ENCODE data around the gene MTHFD1L. TPM values are rescaled to one million over a fixed set of nuclear protein-coding genes. Genes with fewer than 3 reads are reported as not detected.

Gene MTHFD1L
- total and polyA plus RNA-seq, 7 donors, result 0.60 to 17.9 (median 3.0) TPM

DNA sequence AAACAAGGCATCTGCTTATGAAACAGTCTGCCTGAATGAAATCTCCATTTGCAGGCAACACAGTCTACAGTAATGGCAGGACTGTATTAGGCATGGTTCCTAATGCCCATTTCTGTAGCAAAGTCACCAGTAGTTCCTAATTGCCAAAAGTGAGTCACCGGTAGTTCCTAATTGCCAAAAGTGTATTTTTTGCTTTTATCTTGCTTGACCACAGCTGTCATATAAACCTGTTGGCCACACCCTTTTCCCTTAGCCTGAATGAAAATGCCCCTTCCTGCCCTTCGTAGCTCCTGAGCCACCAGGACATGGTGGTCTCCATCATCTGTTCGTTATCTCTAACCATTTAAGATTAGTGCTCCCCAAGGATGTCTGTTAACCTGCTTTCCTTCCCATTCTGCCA lies 34.5 kb downstream of the MTHFD1L start:
- no peak for TF ChIP-seq POLR2AphosphoS5 (IDR thresholded peaks at IDR 0.05)
- TF ChIP-seq, protein P1, sequence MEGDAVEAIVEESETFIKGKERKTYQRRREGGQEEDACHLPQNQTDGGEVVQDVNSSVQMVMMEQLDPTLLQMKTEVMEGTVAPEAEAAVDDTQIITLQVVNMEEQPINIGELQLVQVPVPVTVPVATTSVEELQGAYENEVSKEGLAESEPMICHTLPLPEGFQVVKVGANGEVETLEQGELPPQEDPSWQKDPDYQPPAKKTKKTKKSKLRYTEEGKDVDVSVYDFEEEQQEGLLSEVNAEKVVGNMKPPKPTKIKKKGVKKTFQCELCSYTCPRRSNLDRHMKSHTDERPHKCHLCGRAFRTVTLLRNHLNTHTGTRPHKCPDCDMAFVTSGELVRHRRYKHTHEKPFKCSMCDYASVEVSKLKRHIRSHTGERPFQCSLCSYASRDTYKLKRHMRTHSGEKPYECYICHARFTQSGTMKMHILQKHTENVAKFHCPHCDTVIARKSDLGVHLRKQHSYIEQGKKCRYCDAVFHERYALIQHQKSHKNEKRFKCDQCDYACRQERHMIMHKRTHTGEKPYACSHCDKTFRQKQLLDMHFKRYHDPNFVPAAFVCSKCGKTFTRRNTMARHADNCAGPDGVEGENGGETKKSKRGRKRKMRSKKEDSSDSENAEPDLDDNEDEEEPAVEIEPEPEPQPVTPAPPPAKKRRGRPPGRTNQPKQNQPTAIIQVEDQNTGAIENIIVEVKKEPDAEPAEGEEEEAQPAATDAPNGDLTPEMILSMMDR (IDR thresholded peaks at IDR 0.05), result no peak
- no peak for TF ChIP-seq POLR2A (IDR thresholded peaks at IDR 0.05)
- TF ChIP-seq EP300 (IDR thresholded peaks at IDR 0.05), result no peak
- 90 to 93% methylated on average over 3 of the region's 3 CpGs for WGBS, 2 donors
- no peaks in the 10 kb centered on the region for H3K9me3 ChIP-seq
- no peak overlapping the region for H3K27ac ChIP-seq
- H3K36me3 ChIP-seq, result no peaks in the 10 kb centered on the region
- intact Hi-C loops (cut with DNase I), result no loop called here
- no peak for DNase-seq
- H3K4me3 ChIP-seq, result no peak overlapping the region
- H3K4me1 ChIP-seq, result peaks cover 0 to 38% (median 21%) of the 10 kb centered on the region in 4 donors
- H3K27me3 ChIP-seq, result no peaks in the 10 kb centered on the region

DNA sequence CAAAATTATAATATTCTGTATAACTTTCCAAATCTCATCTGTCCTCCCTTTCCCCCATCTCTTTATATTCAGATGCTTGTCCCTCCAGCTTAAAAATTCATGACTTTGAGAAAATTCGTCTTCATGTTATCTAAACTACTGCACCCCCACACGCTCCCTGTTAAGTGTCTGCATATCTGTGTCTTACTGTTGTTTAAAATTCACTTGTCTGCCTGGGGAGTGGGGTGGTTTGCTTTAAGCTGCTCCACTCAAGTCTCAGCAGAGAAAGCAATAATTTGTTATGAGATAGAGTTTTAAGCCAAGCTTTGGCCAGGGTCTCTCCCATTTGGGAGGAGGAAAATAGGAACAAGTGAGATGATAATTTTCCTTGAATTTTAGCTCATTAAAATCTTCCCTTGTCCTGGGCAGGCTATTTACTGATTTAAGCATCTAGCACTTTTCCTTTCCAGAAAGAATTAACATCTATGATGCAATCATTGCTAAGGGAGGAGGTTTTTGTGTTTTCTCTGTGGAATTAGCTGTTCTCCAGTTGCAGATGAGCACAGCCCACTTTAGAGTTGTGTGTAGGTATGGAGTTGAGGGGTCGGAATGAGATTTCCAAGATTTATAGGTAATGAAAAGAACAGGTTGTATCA lies 36.8 kb downstream of the MTHFD1L start:
- intact Hi-C loops (cut with DNase I), result no loop called here
- peaks cover 0 to 43% (median 27%) of the 10 kb centered on the region in 4 donors for H3K4me1 ChIP-seq
- no peaks in the 10 kb centered on the region for H3K27me3 ChIP-seq
- no peaks in the 10 kb centered on the region for H3K9me3 ChIP-seq
- no peaks in the 10 kb centered on the region for H3K36me3 ChIP-seq
- 83 to 90% methylated on average over 3 of the region's 3 CpGs for WGBS, 2 donors
- peak; percentile 30 for DNase-seq
- peak overlapping the region in 1 of 4 donors; percentile 47 for H3K27ac ChIP-seq
- TF ChIP-seq POLR2A (IDR thresholded peaks at IDR 0.05) (no peak), POLR2AphosphoS5 (IDR thresholded peaks at IDR 0.05) (peak in 1 of 4 donors; percentile 4)
- TF ChIP-seq, protein P1 (IDR thresholded peaks at IDR 0.05), result no peak
- no peak overlapping the region for H3K4me3 ChIP-seq

- peaks cover 0 to 47% (median 25%) of the 10 kb centered on the region in 4 donors for H3K4me1 ChIP-seq
- no peak for DNase-seq
- H3K27me3 ChIP-seq, result no peaks in the 10 kb centered on the region
- peak overlapping the region in 1 of 4 donors; percentile 62 for H3K27ac ChIP-seq
- no peaks in the 10 kb centered on the region for H3K36me3 ChIP-seq
- no peak overlapping the region for H3K4me3 ChIP-seq
- intact Hi-C loops (cut with DNase I), result no loop called here
- 80 to 89% methylated on average over 6 of the region's 6 CpGs for WGBS, 2 donors
- TF ChIP-seq POLR2A (IDR thresholded peaks at IDR 0.05) (no peak), EP300 (IDR thresholded peaks at IDR 0.05) (no peak), POLR2AphosphoS5 (IDR thresholded peaks at IDR 0.05) (no peak)
- TF ChIP-seq, protein P1 (IDR thresholded peaks at IDR 0.05), result no peak
- no peaks in the 10 kb centered on the region for H3K9me3 ChIP-seq
Observed at GRCh38 chr6:150905769-150906168, 40.3 kb downstream of the MTHFD1L start.

- Histone ChIP-seq H3K27me3 (no peaks in the 10 kb centered on the region), H3K4me1 (peaks cover 0 to 45% (median 24%) of the 10 kb centered on the region in 4 donors), H3K27ac (peak overlapping the region; percentile 6 to 62 (median 31)), H3K36me3 (no peaks in the 10 kb centered on the region), H3K9me3 (no peaks in the 10 kb centered on the region), H3K4me3 (no peak overlapping the region)
- WGBS, 2 donors, result 88 to 95% methylated on average over 1 of the region's 1 CpG
- no peak for TF ChIP-seq POLR2A (IDR thresholded peaks at IDR 0.05)
- TF ChIP-seq, protein P1 (IDR thresholded peaks at IDR 0.05), result no peak
- no peak for TF ChIP-seq EP300 (IDR thresholded peaks at IDR 0.05)
- no peak for TF ChIP-seq POLR2AphosphoS5 (IDR thresholded peaks at IDR 0.05)
- intact Hi-C loops (cut with DNase I), result no loop called here
- DNase-seq, result peak; percentile 27
Observed at GRCh38 chr6:150906641-150907326, 41.3 kb downstream of the MTHFD1L start.
